Erythroblast (primary cell): Measurements from ENCODE around the gene PDIA2.

Experiments used
- GATA1 ChIP-seq: IDR thresholded peaks from 2 replicates; pipeline ENCODE4 v1.6.1; 2011; ENCODE audit warnings: low read depth, mild to moderate bottlenecking, control low read depth, low read length, moderate library complexity
- POLR2A ChIP-seq: IDR thresholded peaks from 2 replicates; pipeline ENCODE4 v1.6.1; 2011; ENCODE audit warnings: mild to moderate bottlenecking, low read length

- TF ChIP-seq POLR2A (no peak), GATA1 (no peak)
Observed at GRCh38 chr16:276426-277077, 6.4 kb upstream of the PDIA2 start.
